Melanocyte of skin (primary cell): ENCODE data around the gene TULP4. TPM values are rescaled to one million over a fixed set of nuclear protein-coding genes. Genes with fewer than 3 reads are reported as not detected.

Experiments used
- small RNA-seq, 2 donors: library from RNA; depleted of rRNA; stranded (forward); fragments of <200 nt; gene quantifications; one replicate each; pipeline ENCODE3, GENCODE V24; 2012
- total RNA-seq, 2 donors: library from RNA; depleted of rRNA; stranded (reverse); fragments of >200 nt; gene quantifications; 2 replicates each; pipeline ENCODE4 v1.2.3, GENCODE V29; 2012

The TULP4 gene
- total RNA-seq = 100 to 1,000 TPM in 1 of 2 donors, 10 to 100 TPM in 1; 96.4 to 193 TPM

GRCh38 chr6:158312165-158312564, at the start of gene TULP4:
TULP4 (plus strand) TSS chr6:158312465; CDS start chr6:158314017, 1,552 bp downstream.

GRCh38 chr6:158559895-158560835, 247.9 kb downstream of the TULP4 start, which contains the start of gene TMEM181:
TMEM181 (plus strand) TSS chr6:158560091; CDS start chr6:158560225, 134 bp downstream.

Small RNA genes lying within 50 kb of the gene (small RNA-seq; reads per million reads assigned to genes)
- 0.04 to 0.06 reads per million in 2 donors for gene RN7SL173P

Other genes starting within 250 kb of the TULP4 start
- 1 to 10 TPM; 6.9 to 9.0 TPM for gene SERAC1, start 144.2 kb upstream of the TULP4 start, total RNA-seq
- gene GTF2H5, start 144.1 kb upstream of the TULP4 start, total RNA-seq = 1 to 10 TPM; 3.0 to 3.1 TPM
- 10 to 100 TPM; 38.2 to 48.3 TPM for gene TMEM181, start 247.6 kb downstream of the TULP4 start, total RNA-seq